ENCODE data around the gene PSORS1C2. TPM values are rescaled to one million over a fixed set of nuclear protein-coding genes. Genes with fewer than 3 reads are reported as not detected.
"Not testable (repeated sequence)": the region's sequence is repeated elsewhere in the genome, so short reads cannot be mapped to it uniquely, and the experiment has no call there.

Gene PSORS1C2
- not detected for polyA plus RNA-seq (2012; ENCODE audit: low read depth, missing spikeins)

GRCh38 chr6:31138982-31139381 lies at the start of gene PSORS1C2:
TSS of gene PSORS1C2 (minus strand) at chr6:31139066. CDS start at chr6:31139026, 40 bp downstream.
- no peak for TF ChIP-seq POLR2A (IDR thresholded peaks at IDR 0.05; ENCODE audit: low read depth, low read length)
- TF ChIP-seq POU2F2 (IDR thresholded peaks at IDR 0.05; ENCODE audit: low read depth, low read length), result no peak
- no peak for TF ChIP-seq SPI1 (IDR thresholded peaks at IDR 0.05; ENCODE audit: low read depth, low read length)
- TF ChIP-seq PAX5 (IDR thresholded peaks at IDR 0.05; ENCODE audit: insufficient read depth, low read length, severe bottlenecking), result no peak
- TF ChIP-seq TAF1 (IDR thresholded peaks at IDR 0.05; ENCODE audit: low read depth, low read length), result no peak

DNA sequence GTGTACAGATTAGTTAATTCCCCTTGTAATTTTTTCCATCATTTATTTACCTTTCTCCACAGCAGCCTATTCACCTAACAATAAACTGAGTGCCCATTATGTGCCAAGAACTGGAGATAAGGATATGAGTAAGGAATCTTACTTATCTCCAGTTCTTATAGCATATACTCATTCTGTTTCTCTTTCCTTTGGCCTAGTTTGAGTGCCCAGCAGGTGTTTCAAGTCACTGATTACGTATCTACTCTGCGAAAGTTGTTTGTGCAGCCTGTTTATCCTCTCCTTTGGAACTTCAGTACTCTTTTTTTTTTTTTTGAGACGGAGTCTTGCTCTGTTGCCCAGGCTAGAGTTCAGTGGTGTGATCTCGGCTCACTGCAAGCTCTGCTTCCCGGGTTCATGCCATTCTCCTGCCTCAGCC lies 48.9 kb upstream of the PSORS1C2 start:
- DNase-seq (ENCODE audit: insufficient read length, low spot score) (no peak), FAIRE-seq (no peak)
- TF ChIP-seq POLR2A (IDR thresholded peaks at IDR 0.05; ENCODE audit: low read depth, low read length) (no peak), TAF1 (IDR thresholded peaks at IDR 0.05; ENCODE audit: low read depth, low read length) (no peak), POLR2AphosphoS5 (IDR thresholded peaks at IDR 0.05; ENCODE audit: low read depth, low read length) (no peak), SPI1 (IDR thresholded peaks at IDR 0.05; ENCODE audit: low read depth, low read length) (no peak), POU2F2 (IDR thresholded peaks at IDR 0.05; ENCODE audit: low read depth, low read length) (no peak), PAX5 (IDR thresholded peaks at IDR 0.05; ENCODE audit: insufficient read depth, low read length, severe bottlenecking) (no peak)

More at GRCh38 chr6:31138982-31139381, at the start of gene PSORS1C2:
- FAIRE-seq, result no peak
- no peak for DNase-seq (ENCODE audit: insufficient read length, low spot score)

GRCh38 chr6:31186052-31186734 lies 47.3 kb upstream of the PSORS1C2 start:
- FAIRE-seq (peak; percentile 69), DNase-seq (ENCODE audit: insufficient read length, low spot score) (no peak)
- TF ChIP-seq TAF1 (IDR thresholded peaks at IDR 0.05; ENCODE audit: low read depth, low read length) (no peak), POLR2A (IDR thresholded peaks at IDR 0.05; ENCODE audit: low read depth, low read length) (no peak), PAX5 (IDR thresholded peaks at IDR 0.05; ENCODE audit: insufficient read depth, low read length, severe bottlenecking) (no peak), POLR2AphosphoS5 (IDR thresholded peaks at IDR 0.05; ENCODE audit: low read depth, low read length) (no peak)

DNA sequence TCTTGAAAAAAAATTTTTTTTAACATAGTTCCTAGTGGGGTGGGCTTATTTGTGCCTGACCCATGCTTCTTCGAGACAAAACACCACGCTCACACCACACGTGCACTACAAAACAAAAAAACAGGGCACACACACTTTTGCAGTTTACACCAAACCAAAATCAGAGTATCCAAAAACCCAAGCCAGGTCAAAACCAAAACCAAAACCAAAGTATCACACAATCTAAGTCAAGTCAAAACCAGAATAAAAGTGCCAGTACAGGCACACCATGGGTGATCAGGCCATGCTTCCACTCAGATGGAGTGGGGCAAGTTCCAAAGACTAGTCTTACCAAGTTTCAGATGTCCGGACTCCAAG lies 46.8 kb upstream of the PSORS1C2 start:
- peak; percentile 20 for FAIRE-seq
- not testable (repeated sequence) for DNase-seq (ENCODE audit: insufficient read length, low spot score)

- DNase-seq (ENCODE audit: insufficient read length, low spot score); FAIRE-seq: not testable (repeated sequence)
Measured at GRCh38 chr6:31183859-31184258, 45.0 kb upstream of the PSORS1C2 start.

DNA sequence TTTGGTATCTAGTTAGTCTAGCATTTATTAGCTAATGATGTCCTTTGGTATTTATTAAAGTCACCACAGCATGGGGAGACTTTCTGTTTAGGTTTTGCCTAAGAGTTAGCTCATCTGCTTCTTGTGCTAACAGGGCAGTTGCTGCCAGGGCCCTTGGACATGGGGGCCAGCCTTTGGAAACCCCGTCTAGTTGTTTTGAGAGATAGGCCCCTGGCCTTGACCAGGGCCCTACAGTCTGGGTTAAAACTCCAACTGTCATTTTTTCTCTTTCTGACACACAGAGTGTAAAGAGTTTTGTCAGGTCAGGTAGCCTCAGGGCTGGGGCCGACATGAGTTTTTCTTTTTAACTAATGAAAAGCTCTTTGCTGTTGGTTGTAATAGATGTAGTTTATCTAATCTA lies 44.4 kb upstream of the PSORS1C2 start:
- DNase-seq (ENCODE audit: insufficient read length, low spot score); FAIRE-seq: not testable (repeated sequence)

GRCh38 chr6:31180500-31180899 lies 41.6 kb upstream of the PSORS1C2 start:
- FAIRE-seq, result no peak
- DNase-seq (ENCODE audit: insufficient read length, low spot score), result no peak
- TF ChIP-seq SPI1 (IDR thresholded peaks at IDR 0.05; ENCODE audit: low read depth, low read length), result no peak
- no peak for TF ChIP-seq TAF1 (IDR thresholded peaks at IDR 0.05; ENCODE audit: low read depth, low read length)
- TF ChIP-seq PAX5 (IDR thresholded peaks at IDR 0.05; ENCODE audit: insufficient read depth, low read length, severe bottlenecking), result no peak
- no peak for TF ChIP-seq POLR2AphosphoS5 (IDR thresholded peaks at IDR 0.05; ENCODE audit: low read depth, low read length)
- no peak for TF ChIP-seq POU2F2 (IDR thresholded peaks at IDR 0.05; ENCODE audit: low read depth, low read length)
- no peak for TF ChIP-seq POLR2A (IDR thresholded peaks at IDR 0.05; ENCODE audit: low read depth, low read length)

- no peak for DNase-seq (ENCODE audit: insufficient read length, low spot score)
- FAIRE-seq, result no peak
- no peak for TF ChIP-seq POLR2AphosphoS5 (IDR thresholded peaks at IDR 0.05; ENCODE audit: low read depth, low read length)
- no peak for TF ChIP-seq TAF1 (IDR thresholded peaks at IDR 0.05; ENCODE audit: low read depth, low read length)
- TF ChIP-seq POLR2A (IDR thresholded peaks at IDR 0.05; ENCODE audit: low read depth, low read length), result no peak
- no peak for TF ChIP-seq PAX5 (IDR thresholded peaks at IDR 0.05; ENCODE audit: insufficient read depth, low read length, severe bottlenecking)
- TF ChIP-seq POU2F2 (IDR thresholded peaks at IDR 0.05; ENCODE audit: low read depth, low read length), result no peak
- TF ChIP-seq SPI1 (IDR thresholded peaks at IDR 0.05; ENCODE audit: low read depth, low read length), result no peak
Measured at GRCh38 chr6:31179896-31180295, 41.0 kb upstream of the PSORS1C2 start.

DNA sequence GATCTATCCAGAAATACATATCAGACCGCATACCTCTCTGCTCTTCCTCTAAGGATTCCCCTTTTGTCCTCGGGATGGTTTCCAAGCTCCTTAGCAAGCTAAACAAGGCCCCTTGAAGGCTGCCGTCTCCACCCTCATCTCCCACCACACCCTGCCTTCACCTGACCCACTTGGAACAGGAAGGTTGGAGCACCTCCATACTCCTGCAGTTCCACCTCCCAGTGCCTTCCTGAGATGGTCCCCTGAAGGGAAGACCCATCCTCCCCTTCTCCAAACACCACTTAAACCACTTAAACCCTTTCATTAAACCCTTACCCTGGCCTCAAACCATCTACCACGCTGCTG lies 40.1 kb upstream of the PSORS1C2 start:
- FAIRE-seq (peak; percentile 43), DNase-seq (ENCODE audit: insufficient read length, low spot score) (no peak)
- TF ChIP-seq SPI1 (IDR thresholded peaks at IDR 0.05; ENCODE audit: low read depth, low read length) (no peak), POLR2AphosphoS5 (IDR thresholded peaks at IDR 0.05; ENCODE audit: low read depth, low read length) (no peak), POU2F2 (IDR thresholded peaks at IDR 0.05; ENCODE audit: low read depth, low read length) (no peak), TAF1 (IDR thresholded peaks at IDR 0.05; ENCODE audit: low read depth, low read length) (no peak), POLR2A (IDR thresholded peaks at IDR 0.05; ENCODE audit: low read depth, low read length) (no peak), PAX5 (IDR thresholded peaks at IDR 0.05; ENCODE audit: insufficient read depth, low read length, severe bottlenecking) (no peak)

DNA sequence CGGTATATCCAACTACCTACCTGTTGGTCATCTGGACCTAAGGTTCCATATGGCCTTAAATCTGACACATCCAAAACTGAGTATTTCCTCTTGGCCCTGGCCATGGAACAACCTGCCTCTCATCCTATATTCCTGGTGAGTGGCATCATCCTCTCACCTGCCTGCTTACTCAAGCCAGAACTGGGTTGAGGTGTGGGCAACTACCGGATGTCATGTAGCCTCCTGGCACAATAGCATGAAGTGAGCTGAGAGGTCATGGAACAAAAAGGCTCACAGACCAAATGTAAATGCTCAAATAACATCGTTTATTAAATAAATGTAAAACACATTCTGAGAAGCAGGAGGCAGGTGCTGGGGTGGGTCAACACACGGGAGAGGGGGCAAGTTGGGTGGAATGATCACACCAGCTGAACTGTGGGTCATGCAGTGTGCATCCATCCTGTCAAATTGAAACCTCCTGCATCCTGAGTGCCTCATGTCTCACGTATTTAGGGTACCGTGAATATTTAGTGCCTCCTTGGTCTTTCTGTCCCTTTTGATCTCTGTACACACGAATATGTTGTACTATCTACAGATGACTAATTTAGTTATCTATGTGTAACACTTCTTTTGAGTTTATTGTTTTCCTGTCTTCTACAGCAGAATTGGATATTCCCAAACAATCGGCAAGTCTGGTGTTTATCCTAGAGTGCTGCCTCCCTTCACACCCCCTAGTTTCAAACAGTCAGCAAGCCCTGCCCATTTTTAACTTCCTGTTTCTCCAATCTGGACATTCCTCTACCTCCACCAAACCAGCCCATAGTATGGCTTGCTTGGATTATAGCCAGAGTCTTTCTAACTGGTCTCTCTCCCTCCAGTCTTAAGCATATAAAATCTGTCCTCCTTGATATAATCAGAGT lies 39.5 kb upstream of the PSORS1C2 start:
- FAIRE-seq (peak; percentile 64), DNase-seq (ENCODE audit: insufficient read length, low spot score) (no peak)
- TF ChIP-seq PAX5 (IDR thresholded peaks at IDR 0.05; ENCODE audit: insufficient read depth, low read length, severe bottlenecking), result no peak
- TF ChIP-seq POU2F2 (IDR thresholded peaks at IDR 0.05; ENCODE audit: low read depth, low read length), result no peak
- no peak for TF ChIP-seq POLR2AphosphoS5 (IDR thresholded peaks at IDR 0.05; ENCODE audit: low read depth, low read length)
- no peak for TF ChIP-seq POLR2A (IDR thresholded peaks at IDR 0.05; ENCODE audit: low read depth, low read length)
- no peak for TF ChIP-seq TAF1 (IDR thresholded peaks at IDR 0.05; ENCODE audit: low read depth, low read length)
- TF ChIP-seq SPI1 (IDR thresholded peaks at IDR 0.05; ENCODE audit: low read depth, low read length), result no peak
